AG04449 (cell line): Measurements from ENCODE around the gene HOXB6.
A peak's percentile ranks its signal among the peaks of the same experiment; 100 is the strongest.

Experiments used
- CTCF ChIA-PET: fragments of 350-600 bp; formaldehyde crosslinking; extraction: SDS; loops from one replicate; lab custom pipeline; 2021; ENCODE audit warnings: antibody characterized with exemption; lab: Yijun Ruan, JAX
- POLR2A ChIA-PET: fragments of 400-600, 350-600 bp; formaldehyde crosslinking; extraction: SDS; loops from one replicate; lab custom pipeline; 2020; ENCODE audit warnings: antibody characterized with exemption, inconsistent platforms; lab: Yijun Ruan, JAX
- DNase-seq: peaks from one replicate; pipeline ENCODE4 v3.0.0-alpha.2; 2010; ENCODE audit warnings: low read depth, low spot score
- H3K4me3 ChIP-seq: 2 replicates; pipeline ENCODE4 v1.5.1; 2011; ENCODE audit warnings: low read depth, mild to moderate bottlenecking, control low read depth, low read length
- TF ChIP-seq, protein P1 (sequence below): IDR thresholded peaks from one replicate; pipeline ENCODE4 v1.5.1; 2011; ENCODE audit warnings: mild to moderate bottlenecking, moderate library complexity, low read length, control low read depth, inconsistent platforms; ENCODE audit not compliant: insufficient read depth; ENCODE audit errors: missing control alignments

HOXB6 gene

GRCh38 chr17:48619826-48620449, 15.2 kb upstream of the HOXB6 start:
- TF ChIP-seq, protein P1, sequence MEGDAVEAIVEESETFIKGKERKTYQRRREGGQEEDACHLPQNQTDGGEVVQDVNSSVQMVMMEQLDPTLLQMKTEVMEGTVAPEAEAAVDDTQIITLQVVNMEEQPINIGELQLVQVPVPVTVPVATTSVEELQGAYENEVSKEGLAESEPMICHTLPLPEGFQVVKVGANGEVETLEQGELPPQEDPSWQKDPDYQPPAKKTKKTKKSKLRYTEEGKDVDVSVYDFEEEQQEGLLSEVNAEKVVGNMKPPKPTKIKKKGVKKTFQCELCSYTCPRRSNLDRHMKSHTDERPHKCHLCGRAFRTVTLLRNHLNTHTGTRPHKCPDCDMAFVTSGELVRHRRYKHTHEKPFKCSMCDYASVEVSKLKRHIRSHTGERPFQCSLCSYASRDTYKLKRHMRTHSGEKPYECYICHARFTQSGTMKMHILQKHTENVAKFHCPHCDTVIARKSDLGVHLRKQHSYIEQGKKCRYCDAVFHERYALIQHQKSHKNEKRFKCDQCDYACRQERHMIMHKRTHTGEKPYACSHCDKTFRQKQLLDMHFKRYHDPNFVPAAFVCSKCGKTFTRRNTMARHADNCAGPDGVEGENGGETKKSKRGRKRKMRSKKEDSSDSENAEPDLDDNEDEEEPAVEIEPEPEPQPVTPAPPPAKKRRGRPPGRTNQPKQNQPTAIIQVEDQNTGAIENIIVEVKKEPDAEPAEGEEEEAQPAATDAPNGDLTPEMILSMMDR: no peak
- POLR2A ChIA-PET: no interaction called here
- H3K4me3 ChIP-seq: no peak overlapping the region
- DNase-seq: no peak
- CTCF ChIA-PET: interaction anchor here (1.1 to 12.1 kb wide), 8 partner anchors 13 to 465 kb away, joined by 3 to 185 read pairs (median 16); no protein-coding TSS in a partner anchor

- ChIA-PET CTCF (interaction anchor here (0.6 to 12.1 kb wide), 50 partner anchors 8 to 619 kb away, joined by 3 to 185 read pairs (median 4); partner anchors contain the start of genes HOXB3, HOXB5, HOXB6 and HOXB9), POLR2A (interaction anchor here (1.0 kb wide), 1 partner anchor 20 kb away, joined by 4 read pairs; no protein-coding TSS in a partner anchor)
- peak overlapping the region; percentile 29 for H3K4me3 ChIP-seq
- TF ChIP-seq, protein P1: peak; percentile 88
- DNase-seq: no peak
Observed at GRCh38 chr17:48618256-48618896, 13.6 kb upstream of the HOXB6 start.

DNA sequence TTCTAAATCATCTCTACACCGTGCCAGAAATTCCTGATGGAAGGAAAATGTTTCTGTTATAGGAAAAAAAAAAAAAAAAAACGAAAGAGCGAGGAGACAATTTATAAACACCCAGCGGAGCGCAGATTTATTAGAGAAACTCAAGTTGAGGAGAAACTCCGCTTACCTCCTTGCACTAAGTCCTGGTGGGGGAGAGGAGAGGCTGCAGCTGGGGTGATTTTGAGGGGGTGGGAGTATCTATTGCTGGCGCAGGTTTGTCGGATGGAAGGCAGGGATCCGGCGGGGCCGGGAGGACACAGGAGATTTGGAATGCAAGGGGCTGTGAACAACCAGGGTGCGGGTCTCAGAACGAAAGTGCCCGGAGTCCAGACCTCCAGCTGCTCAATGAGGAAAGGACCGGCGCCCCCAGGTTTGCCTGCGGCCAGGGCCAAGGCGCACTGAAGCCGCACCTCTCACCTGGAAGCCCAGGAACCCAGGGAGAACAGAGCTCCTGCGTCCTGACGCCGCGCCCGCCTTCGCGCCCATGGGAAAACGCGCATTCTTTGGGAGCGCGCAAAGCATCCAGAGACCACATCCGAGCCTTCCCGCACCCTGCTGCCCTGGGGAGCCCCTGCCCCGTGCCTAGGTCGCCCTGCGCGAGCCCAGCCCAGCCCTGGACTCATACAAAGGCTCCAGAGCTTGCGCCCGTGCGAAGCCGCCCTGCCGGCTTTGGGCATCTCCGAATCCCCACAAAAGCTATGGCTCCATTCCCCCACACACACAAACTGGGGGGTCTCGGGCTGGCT, 12.9 kb upstream of the HOXB6 start:
- ChIA-PET POLR2A (interaction anchor here (1.0 kb wide), 1 partner anchor 19 kb away, joined by 4 read pairs; no protein-coding TSS in a partner anchor), CTCF (interaction anchor here (0.8 to 12.1 kb wide), 39 partner anchors 8 to 592 kb away, joined by 3 to 185 read pairs (median 5); partner anchors contain the start of genes HOXB3, HOXB5, HOXB6 and HOXB9)
- no peak overlapping the region for H3K4me3 ChIP-seq
- TF ChIP-seq, protein P1: no peak
- DNase-seq: no peak

DNA sequence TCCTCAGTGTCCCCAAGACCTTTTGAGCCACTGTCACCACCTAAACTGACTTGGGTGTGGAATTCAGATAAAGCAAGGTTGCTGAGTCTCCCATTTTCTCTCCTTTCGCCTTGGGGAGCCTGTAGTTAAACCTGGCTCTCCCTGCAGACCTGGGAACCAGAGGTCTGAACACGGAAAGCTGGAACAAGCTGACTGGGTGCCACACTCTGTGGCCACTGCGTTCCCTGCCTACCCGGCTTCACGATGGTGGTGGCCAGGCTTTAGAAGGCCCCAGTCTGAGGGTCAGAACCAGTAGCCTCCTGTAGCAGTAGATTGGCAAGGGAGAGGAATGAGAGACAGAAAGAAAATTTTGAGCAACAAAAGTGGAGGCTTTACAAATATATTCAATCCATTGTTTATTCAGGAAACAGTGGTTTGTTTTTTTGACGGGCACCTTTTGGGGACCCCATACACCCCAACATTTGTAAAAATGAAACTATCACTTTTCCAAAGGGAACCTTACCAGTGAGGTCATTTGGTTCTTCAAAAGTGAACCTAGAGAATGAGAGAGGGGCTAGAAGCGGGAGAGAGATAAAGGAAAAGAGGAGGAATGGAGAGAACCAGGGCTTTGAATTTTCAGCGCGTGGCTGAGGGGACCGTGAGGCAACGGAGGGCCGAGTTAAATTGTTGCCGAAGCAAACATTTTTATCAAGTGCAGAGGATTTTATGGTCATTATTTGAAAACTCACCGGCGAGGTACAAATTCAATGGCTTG, 12.1 kb upstream of the HOXB6 start:
- no peak for DNase-seq
- POLR2A ChIA-PET: no interaction called here
- H3K4me3 ChIP-seq: no peak overlapping the region
- TF ChIP-seq, protein P1: no peak
- CTCF ChIA-PET: interaction anchor here (0.6 to 12.1 kb wide), 29 partner anchors 9 to 709 kb away, joined by 3 to 185 read pairs (median 9); partner anchors contain the start of genes HOXB3, HOXB5, HOXB6 and HOXB9

GRCh38 chr17:48615963-48616716, 11.4 kb upstream of the HOXB6 start:
- ChIA-PET POLR2A (no interaction called here), CTCF (interaction anchor here (0.6 to 12.1 kb wide), 16 partner anchors 8 to 710 kb away, joined by 3 to 185 read pairs (median 22); partner anchors contain the start of genes HOXB3, HOXB5 and HOXB9)
- no peak for DNase-seq
- H3K4me3 ChIP-seq: no peak overlapping the region
- TF ChIP-seq, protein P1: no peak
